Suppressor macrophage treated with lipopolysaccharide for 4 hours (primary cell): Measurements from ENCODE around the gene MAGEA9B.
"Not testable (repeated sequence)": the region's sequence is repeated elsewhere in the genome, so short reads cannot be mapped to it uniquely, and the experiment has no call there.

ENCODE experiments used
- DNase-seq: peaks from one replicate; pipeline ENCODE4 v3.0.0-alpha.2; 2020

MAGEA9B gene

DNA sequence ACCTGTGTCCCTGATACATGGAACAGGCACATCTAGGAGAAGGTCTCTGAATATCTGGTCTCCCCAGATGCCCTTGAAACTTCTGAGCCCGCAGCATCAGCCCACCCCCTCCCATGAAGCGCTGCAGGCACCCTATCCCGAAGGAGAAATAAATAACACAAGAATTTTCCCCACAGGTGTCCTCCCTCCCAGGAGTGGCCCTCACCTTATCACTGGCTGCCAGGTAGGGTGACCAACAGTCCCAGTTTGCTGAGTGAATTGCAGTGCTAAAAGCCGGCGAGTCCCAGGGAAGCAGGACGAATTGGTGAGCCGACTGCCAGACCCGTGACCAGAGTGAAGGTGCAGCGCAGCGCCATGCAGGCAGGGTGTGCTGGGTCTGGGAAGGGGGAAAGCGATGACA is 53.3 kb downstream of the MAGEA9B start:
- DNase-seq: not testable (repeated sequence)

DNA sequence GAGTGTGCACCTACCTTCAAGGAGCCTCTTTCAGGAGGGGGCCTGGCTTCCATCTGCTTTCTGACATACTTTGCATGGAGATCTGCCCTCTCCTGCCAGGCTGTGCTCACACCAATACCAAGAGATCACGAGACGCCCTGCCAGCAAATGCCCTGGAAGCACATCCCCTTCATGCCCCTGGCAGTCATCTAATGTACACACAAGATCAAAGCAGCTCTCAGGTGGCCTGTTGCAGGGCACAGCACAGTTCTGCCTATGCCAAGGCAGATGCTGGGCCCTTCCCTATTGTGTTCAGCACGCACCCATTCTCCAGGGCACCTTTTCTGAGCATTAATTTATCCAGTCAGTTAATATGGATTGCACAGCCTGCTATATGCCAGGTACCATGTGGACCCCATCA is 54.4 kb downstream of the MAGEA9B start:
- not testable (repeated sequence) for DNase-seq
